Endothelial cell (in vitro differentiated cells): Measurements from ENCODE around the gene FBP1. TPM values are rescaled to one million over a fixed set of nuclear protein-coding genes. Genes with fewer than 3 reads are reported as not detected.
A peak's percentile ranks its signal among the peaks of the same experiment; 100 is the strongest.

Source experiments
- DNase-seq: peaks from one replicate; pipeline ENCODE4 v3.0.0; 2021; ENCODE audit warnings: low spot score
- H3K27ac Mint-ChIP-seq: one replicate; pipeline ENCODE4 v1.8.0; 2021; ENCODE audit warnings: mixed read lengths, inconsistent platforms; ENCODE audit not compliant: unreplicated experiment
- H3K27me3 Mint-ChIP-seq: one replicate; pipeline ENCODE4 v1.8.0; 2021; ENCODE audit warnings: mild to moderate bottlenecking, moderate library complexity, mixed read lengths, inconsistent platforms; ENCODE audit not compliant: unreplicated experiment
- H3K36me3 Mint-ChIP-seq: one replicate; pipeline ENCODE4 v1.8.0; 2021; ENCODE audit warnings: mild to moderate bottlenecking, low read depth, mixed read lengths, inconsistent platforms; ENCODE audit not compliant: unreplicated experiment
- H3K4me1 Mint-ChIP-seq: one replicate; pipeline ENCODE4 v1.8.0; 2021; ENCODE audit warnings: mild to moderate bottlenecking, mixed read lengths, inconsistent platforms; ENCODE audit not compliant: unreplicated experiment
- H3K4me3 Mint-ChIP-seq: one replicate; pipeline ENCODE4 v1.8.0; 2021; ENCODE audit warnings: mild to moderate bottlenecking, mixed read lengths, inconsistent platforms; ENCODE audit not compliant: unreplicated experiment
- H3K9me3 Mint-ChIP-seq: one replicate; pipeline ENCODE4 v1.8.0; 2021; ENCODE audit warnings: mixed read lengths, inconsistent platforms; ENCODE audit not compliant: unreplicated experiment
- total RNA-seq: library from RNA; stranded (reverse); fragmentation: NEBNext Ultra II Directional; extraction: Animal tissue kit (Norgen Biotek cat#: 25700); gene quantifications from one replicate; pipeline ENCODE4 v1.2.1, GENCODE V29; 2021; ENCODE audit not compliant: unreplicated experiment
- TF ChIP-seq, protein P1 (sequence below): fragments of 200-600 bp; sonication (generic); IDR thresholded peaks from one replicate; pipeline ENCODE4 v1.5.0; 2021; ENCODE audit warnings: antibody characterized with exemption; ENCODE audit not compliant: unreplicated experiment

FBP1 gene
- total RNA-seq, 1 donor from 2014 or later = not detected

DNA sequence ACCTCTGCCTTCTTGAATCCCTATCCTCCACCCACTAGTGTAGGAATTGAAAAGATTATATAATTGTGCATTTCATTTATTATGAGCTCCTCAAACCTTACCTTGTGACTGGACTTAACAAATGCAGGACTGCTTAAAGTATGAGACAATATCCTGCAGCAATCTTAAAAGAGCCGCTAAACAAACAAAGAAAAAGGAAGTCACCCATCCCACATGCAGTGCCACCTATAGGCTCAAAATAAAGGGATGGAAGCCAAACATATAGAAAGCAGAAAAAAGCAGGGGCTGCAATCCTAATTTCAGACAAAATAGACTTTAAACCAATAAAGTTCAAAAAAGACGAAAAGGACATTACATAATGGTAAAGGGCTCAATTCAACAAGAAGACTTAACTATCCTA, 75.8 kb downstream of the FBP1 start:
- H3K9me3 Mint-ChIP-seq = no peaks in the 10 kb centered on the region
- no peaks in the 10 kb centered on the region for H3K27me3 Mint-ChIP-seq
- H3K27ac Mint-ChIP-seq = no peak overlapping the region
- TF ChIP-seq, protein P1, sequence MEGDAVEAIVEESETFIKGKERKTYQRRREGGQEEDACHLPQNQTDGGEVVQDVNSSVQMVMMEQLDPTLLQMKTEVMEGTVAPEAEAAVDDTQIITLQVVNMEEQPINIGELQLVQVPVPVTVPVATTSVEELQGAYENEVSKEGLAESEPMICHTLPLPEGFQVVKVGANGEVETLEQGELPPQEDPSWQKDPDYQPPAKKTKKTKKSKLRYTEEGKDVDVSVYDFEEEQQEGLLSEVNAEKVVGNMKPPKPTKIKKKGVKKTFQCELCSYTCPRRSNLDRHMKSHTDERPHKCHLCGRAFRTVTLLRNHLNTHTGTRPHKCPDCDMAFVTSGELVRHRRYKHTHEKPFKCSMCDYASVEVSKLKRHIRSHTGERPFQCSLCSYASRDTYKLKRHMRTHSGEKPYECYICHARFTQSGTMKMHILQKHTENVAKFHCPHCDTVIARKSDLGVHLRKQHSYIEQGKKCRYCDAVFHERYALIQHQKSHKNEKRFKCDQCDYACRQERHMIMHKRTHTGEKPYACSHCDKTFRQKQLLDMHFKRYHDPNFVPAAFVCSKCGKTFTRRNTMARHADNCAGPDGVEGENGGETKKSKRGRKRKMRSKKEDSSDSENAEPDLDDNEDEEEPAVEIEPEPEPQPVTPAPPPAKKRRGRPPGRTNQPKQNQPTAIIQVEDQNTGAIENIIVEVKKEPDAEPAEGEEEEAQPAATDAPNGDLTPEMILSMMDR = no peak
- peaks cover 10% of the 10 kb centered on the region for H3K4me1 Mint-ChIP-seq
- H3K36me3 Mint-ChIP-seq = peaks cover 9% of the 10 kb centered on the region
- no peak for DNase-seq
- no peak overlapping the region for H3K4me3 Mint-ChIP-seq

DNA sequence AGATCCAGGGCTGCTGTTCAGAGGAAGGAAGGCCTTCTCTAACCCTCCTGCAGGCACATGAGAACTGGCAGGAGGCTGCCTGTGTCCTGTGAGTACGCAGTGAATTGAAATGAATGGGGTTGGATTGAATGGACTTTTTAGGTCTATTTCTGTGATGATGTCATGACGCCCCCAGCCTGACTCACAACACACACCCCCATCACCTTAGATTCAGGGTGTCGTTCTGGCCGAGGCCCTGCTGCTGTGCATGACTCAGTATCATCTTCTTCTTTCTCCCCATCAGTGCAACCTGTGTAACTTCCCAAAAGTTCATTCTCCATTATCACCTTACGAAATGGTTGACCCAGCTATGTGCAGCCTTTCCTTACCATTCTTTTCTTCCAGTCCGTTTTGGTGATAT, 79.1 kb downstream of the FBP1 start:
- Mint-ChIP-seq H3K9me3 (no peaks in the 10 kb centered on the region), H3K27me3 (peaks cover 2% of the 10 kb centered on the region), H3K4me3 (no peak overlapping the region), H3K4me1 (peaks cover 3% of the 10 kb centered on the region), H3K36me3 (no peaks in the 10 kb centered on the region), H3K27ac (no peak overlapping the region)
- TF ChIP-seq, protein P1 = no peak
- no peak for DNase-seq

DNA sequence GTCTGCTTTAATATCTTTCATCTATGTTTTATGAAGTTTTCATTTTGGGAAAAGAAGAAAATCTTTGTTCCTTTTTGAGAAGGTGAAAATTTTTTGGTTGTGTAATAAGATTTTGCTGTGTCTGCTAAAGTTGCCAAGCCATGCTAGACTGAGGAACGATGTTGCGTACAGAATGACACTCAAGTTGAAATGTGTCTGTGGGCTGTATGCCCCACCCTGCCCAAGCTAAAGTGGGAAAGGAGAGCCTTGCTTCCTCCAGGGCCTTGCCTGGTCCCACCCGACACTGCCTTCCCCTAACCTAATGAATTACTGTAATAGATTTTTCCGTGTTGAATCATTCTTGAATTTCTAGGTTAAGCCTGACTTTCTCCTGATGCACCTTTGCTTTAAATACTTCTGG, 81.9 kb downstream of the FBP1 start:
- TF ChIP-seq, protein P1 = no peak
- Mint-ChIP-seq H3K27me3 (peaks cover 2% of the 10 kb centered on the region), H3K27ac (no peak overlapping the region), H3K36me3 (no peaks in the 10 kb centered on the region), H3K4me1 (peaks cover 3% of the 10 kb centered on the region), H3K4me3 (no peak overlapping the region), H3K9me3 (no peaks in the 10 kb centered on the region)
- DNase-seq = no peak

DNA sequence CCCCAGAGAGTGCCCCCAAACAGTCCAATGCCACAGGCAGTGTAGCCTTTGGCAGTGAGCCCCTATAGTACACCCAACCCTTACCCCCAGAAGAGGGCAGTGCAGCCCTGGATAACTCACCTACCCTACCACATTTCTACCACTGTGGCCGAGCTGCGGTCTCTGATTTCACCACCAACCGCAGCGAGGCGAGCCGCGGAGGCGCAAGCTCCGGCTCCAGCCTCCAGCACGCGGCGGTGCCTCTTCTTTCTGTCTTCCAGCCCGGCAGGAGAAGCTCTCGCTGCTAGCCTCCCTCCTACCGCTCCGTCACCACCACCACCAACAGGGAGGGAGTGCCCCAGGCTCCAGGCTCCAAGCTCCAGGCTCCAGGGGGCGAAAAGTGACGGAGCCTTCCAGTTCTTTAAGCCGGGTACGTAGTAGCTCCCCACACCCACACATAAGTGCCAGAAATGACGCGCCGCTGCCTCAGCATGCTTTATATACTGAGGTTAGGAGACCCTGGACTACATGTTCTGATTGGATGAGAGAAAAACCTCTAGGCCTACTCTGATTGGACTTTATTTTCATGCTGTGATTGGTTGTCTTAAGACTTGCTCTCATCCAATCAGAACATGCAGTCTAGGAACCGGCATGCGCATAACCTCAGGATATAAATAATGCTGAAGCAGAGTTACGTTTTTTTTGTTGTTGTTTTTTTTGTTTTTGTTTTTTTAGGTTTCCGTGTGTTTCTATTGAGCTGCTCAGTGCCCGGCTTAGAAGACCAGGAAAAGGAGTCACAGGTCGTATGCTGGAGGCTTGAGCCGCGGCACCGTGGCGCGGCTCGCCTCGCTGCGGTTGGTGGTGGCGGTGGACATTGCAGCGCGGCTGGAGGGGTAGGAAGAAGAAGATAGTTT, 84.6 kb downstream of the FBP1 start, which contains the start of gene PCAT7:
PCAT7 (plus strand) TSS at position 645 of the 893 bp plus-strand sequence.
- Mint-ChIP-seq H3K27me3 (peaks cover 2% of the 10 kb centered on the region), H3K9me3 (no peaks in the 10 kb centered on the region), H3K36me3 (no peaks in the 10 kb centered on the region), H3K4me3 (no peak within 1 kb of the TSS), H3K27ac (no peak within 1 kb of the TSS), H3K4me1 (peaks cover 3% of the 10 kb centered on the region)
- DNase-seq = peak; percentile 83
- TF ChIP-seq, protein P1 = peak; percentile 49

DNA sequence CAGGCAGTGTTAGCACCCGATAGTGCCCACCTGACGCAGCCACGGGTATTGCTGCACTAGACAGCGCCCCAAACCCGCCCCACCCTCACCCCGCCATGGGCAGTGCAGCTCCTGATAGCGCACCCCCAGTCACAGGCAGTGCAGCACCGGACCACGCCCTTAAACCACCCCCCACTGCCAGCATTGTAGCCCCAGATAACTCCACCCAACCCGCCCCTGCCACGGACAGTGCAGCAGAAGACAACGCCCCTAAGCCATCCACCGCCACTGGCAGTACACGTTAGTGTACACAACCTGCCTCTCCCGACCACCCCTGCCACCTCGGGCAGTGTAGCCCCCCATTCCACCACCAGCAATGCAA, 85.3 kb downstream of the FBP1 start:
- Mint-ChIP-seq H3K27ac (no peak overlapping the region), H3K36me3 (no peaks in the 10 kb centered on the region), H3K9me3 (no peaks in the 10 kb centered on the region), H3K27me3 (peaks cover 2% of the 10 kb centered on the region), H3K4me3 (no peak overlapping the region), H3K4me1 (peaks cover 3% of the 10 kb centered on the region)
- TF ChIP-seq, protein P1 = no peak
- DNase-seq = no peak
